Spleen (tissue), 7 donors: ENCODE data around the gene GRAMD1A.
"Not testable (repeated sequence)": the region's sequence is repeated elsewhere in the genome, so short reads cannot be mapped to it uniquely, and the experiment has no call there.

Source experiments
- CTCF ChIP-seq, 11 experiments: fragments of 200-600 bp in 7 of 11; fragments of 450-650 bp in 4 of 11; sonication (generic) in 4 of 11; IDR thresholded peaks in 8 of 11; conservative IDR thresholded peaks in 3 of 11; 1 replicate in 7 of 11; 2 replicates in 4 of 11; pipeline versions ENCODE4 v1.4.0 to v1.8.0; 2016 to 2021; ENCODE audit warnings: antibody characterized with exemption in 11 of 11, inconsistent platforms in 4 of 11, mild to moderate bottlenecking in 1 of 11
- POLR2A ChIP-seq, 3 donors: fragments of 450-650 bp; IDR thresholded peaks; one replicate each; pipeline ENCODE4 v1.5.1; 2017; ENCODE audit warnings: antibody characterized with exemption in 3 of 3, mild to moderate bottlenecking in 1 of 3
- donor health status: DM: no; HTN: no; CAD: no; lungs with moderate emphysema.
- donor health status: DM: no; HTN: no; CAD: no.
- donor health status: DM: no; HTN: no; CAD: no.

GRCh38 chr19:34992582-34992981, 7.5 kb upstream of the GRAMD1A start:
- TF ChIP-seq CTCF (IDR thresholded peaks at IDR 0.05 in 8 of 11, conservative IDR thresholded peaks at IDR 0.05 in 3 of 11); POLR2A (IDR thresholded peaks at IDR 0.05): not testable (repeated sequence)
